Measurements from ENCODE around the gene MEF2C. TPM values are rescaled to one million over a fixed set of nuclear protein-coding genes. Genes with fewer than 3 reads are reported as not detected.

MEF2C gene
- polyA plus RNA-seq, 3 donors = 32.0 to 89.3 (median 88.3) TPM

- H3K4me3 Mint-ChIP-seq = peak overlapping the region; percentile 74 to 93
- H3K27ac ChIP-seq (ENCODE audit: low read depth in 1 of 2, low read length in 2 of 2) = no peak overlapping the region
- WGBS (ENCODE audit: insufficient coverage) = 2% methylated on average over 75 of the region's 78 CpGs
- peaks cover 0 to 46% (median 34%) of the 10 kb centered on the region in 7 donors for H3K9me3 Mint-ChIP-seq
- H3K36me3 Mint-ChIP-seq = peaks cover 14 to 22% of the 10 kb centered on the region in 2 donors
- DNase-seq = peak in 1 of 3 donors; percentile 32
- H4K20me1 ChIP-seq (ENCODE audit: insufficient read depth, low read length) = no peaks in the 10 kb centered on the region
- peak overlapping the region; percentile 90 for H3K4me2 ChIP-seq (replicated peaks; ENCODE audit: extremely low read depth, low read length, poor library complexity, severe bottlenecking)
- intact Hi-C loops (cut with micrococcal nuclease) = loop anchor here in 1 of 2 donors (5.0 kb wide), 1 partner anchor 892 kb away; no protein-coding TSS in a partner anchor
- no peak overlapping the region for H3K27ac Mint-ChIP-seq
- H3K27me3 Mint-ChIP-seq (ENCODE audit: low read depth in 3 of 3) = peaks cover 91 to 98% (median 93%) of the 10 kb centered on the region in 3 donors
- H3K9me3 ChIP-seq (replicated peaks in 1 of 2; ENCODE audit: control insufficient read depth in 1 of 2, insufficient read depth in 1 of 2, low read length in 2 of 2) = peaks cover 0 to 70% of the 10 kb centered on the region in 2 donors
- H3K36me3 ChIP-seq (replicated peaks in 1 of 2; ENCODE audit: control insufficient read depth in 1 of 2, insufficient read depth in 2 of 2, low read length in 2 of 2) = no peaks in the 10 kb centered on the region
- H3K79me2 ChIP-seq (ENCODE audit: insufficient read depth, low read length) = no peaks in the 10 kb centered on the region
- no peak for TF ChIP-seq CTCF (IDR thresholded peaks at IDR 0.05)
- peak overlapping the region; percentile 69 for H2AFZ ChIP-seq (ENCODE audit: insufficient read depth, low read depth, low read length, poor library complexity, severe bottlenecking)
- peaks cover 23 to 35% of the 10 kb centered on the region in 2 donors for H3K4me1 ChIP-seq (ENCODE audit: control insufficient read depth in 1 of 2, insufficient read depth in 2 of 2, low read length in 2 of 2)
- peak overlapping the region; percentile 32 to 72 (median 42) for H3K4me3 ChIP-seq (replicated peaks in 1 of 3; ENCODE audit: low read depth in 2 of 3, low read length in 3 of 3)
- peaks cover 46% of the 10 kb centered on the region for H3K4me1 Mint-ChIP-seq
- no peak overlapping the region for H3K9ac ChIP-seq (ENCODE audit: insufficient read depth, low read length, poor library complexity, severe bottlenecking)
- H3K27me3 ChIP-seq (ENCODE audit: control insufficient read depth in 2 of 2, insufficient read depth in 2 of 2, low read length in 2 of 2) = peaks cover 94 to 99% of the 10 kb centered on the region in 2 donors
Observed at GRCh38 chr5:88674356-88675167, 208.4 kb downstream of the MEF2C start.

DNA sequence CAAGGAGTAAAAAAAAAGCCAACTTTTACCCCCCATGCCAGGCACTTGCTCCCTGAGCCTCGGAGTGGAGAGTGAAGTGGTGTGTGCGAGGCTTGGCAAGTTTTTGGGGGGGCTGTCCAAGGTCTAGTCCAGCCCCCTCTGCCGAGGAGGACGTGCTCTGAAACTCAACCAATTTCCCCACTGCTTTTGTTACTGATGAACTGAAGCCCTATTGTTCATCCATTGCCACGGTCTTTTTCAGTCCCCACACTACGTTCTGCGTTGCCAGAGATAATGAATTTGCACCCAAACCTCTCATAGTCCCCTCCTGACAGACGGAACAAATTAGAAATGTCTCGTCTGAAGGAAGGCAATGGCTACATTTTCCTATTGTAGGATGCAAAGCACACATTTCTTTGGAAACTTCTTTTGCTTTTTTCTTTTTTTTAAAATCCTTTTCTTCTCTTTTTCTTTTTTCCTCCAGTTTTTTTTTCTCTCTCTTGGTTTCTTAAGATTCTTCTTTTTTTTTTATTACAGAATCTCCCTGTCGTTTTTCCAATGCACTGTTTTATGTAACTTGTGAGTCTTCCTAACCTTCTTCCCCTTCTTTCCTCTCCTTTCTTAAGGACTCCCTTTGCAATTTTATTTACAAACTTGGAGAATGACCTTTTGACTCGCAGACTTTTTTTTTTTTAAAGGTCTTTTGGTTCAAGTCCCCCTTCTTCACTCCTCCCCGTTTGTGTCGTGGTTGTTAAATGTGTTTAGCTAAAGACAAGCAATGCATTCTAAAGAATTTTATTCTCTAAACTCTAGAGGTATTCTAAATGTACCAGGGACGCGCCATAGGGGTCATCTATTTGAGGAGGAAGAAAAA, 209.5 kb downstream of the MEF2C start:
- H2AFZ ChIP-seq (ENCODE audit: insufficient read depth, low read depth, low read length, poor library complexity, severe bottlenecking) = no peak overlapping the region
- no peak overlapping the region for H3K27ac ChIP-seq (ENCODE audit: low read depth in 1 of 2, low read length in 2 of 2)
- H3K4me3 ChIP-seq (replicated peaks in 1 of 3; ENCODE audit: low read depth in 2 of 3, low read length in 3 of 3) = peak overlapping the region in 1 of 3 experiments; percentile 72
- peaks cover 23 to 34% of the 10 kb centered on the region in 2 donors for H3K4me1 ChIP-seq (ENCODE audit: control insufficient read depth in 1 of 2, insufficient read depth in 2 of 2, low read length in 2 of 2)
- H3K9me3 Mint-ChIP-seq = peaks cover 0 to 38% (median 31%) of the 10 kb centered on the region in 7 donors
- intact Hi-C loops (cut with micrococcal nuclease) = no loop called here
- H3K4me1 Mint-ChIP-seq = peaks cover 43% of the 10 kb centered on the region
- no peak overlapping the region for H3K9ac ChIP-seq (ENCODE audit: insufficient read depth, low read length, poor library complexity, severe bottlenecking)
- DNase-seq = no peak
- no peak overlapping the region for H3K27ac Mint-ChIP-seq
- 3% methylated on average over 6 of the region's 15 CpGs for WGBS (ENCODE audit: insufficient coverage)
- TF ChIP-seq CTCF (IDR thresholded peaks at IDR 0.05) = no peak
- H3K36me3 ChIP-seq (replicated peaks in 1 of 2; ENCODE audit: control insufficient read depth in 1 of 2, insufficient read depth in 2 of 2, low read length in 2 of 2) = no peaks in the 10 kb centered on the region
- peak overlapping the region; percentile 74 to 93 for H3K4me3 Mint-ChIP-seq
- no peaks in the 10 kb centered on the region for H3K79me2 ChIP-seq (ENCODE audit: insufficient read depth, low read length)
- H3K9me3 ChIP-seq (replicated peaks in 1 of 2; ENCODE audit: control insufficient read depth in 1 of 2, insufficient read depth in 1 of 2, low read length in 2 of 2) = peaks cover 0 to 62% of the 10 kb centered on the region in 2 donors
- H3K27me3 ChIP-seq (ENCODE audit: control insufficient read depth in 2 of 2, insufficient read depth in 2 of 2, low read length in 2 of 2) = peaks cover 94 to 99% of the 10 kb centered on the region in 2 donors
- H3K4me2 ChIP-seq (replicated peaks; ENCODE audit: extremely low read depth, low read length, poor library complexity, severe bottlenecking) = peak overlapping the region; percentile 90
- H3K27me3 Mint-ChIP-seq (ENCODE audit: low read depth in 3 of 3) = peaks cover 89 to 98% (median 91%) of the 10 kb centered on the region in 3 donors
- H3K36me3 Mint-ChIP-seq = peaks cover 14 to 20% of the 10 kb centered on the region in 2 donors
- H4K20me1 ChIP-seq (ENCODE audit: insufficient read depth, low read length) = no peaks in the 10 kb centered on the region

All from CD14-positive monocyte (primary cell).